Measurements from ENCODE around the gene KANK3.
A peak's percentile ranks its signal among the peaks of the same experiment; 100 is the strongest.
"Not testable (repeated sequence)": the region's sequence is repeated elsewhere in the genome, so short reads cannot be mapped to it uniquely, and the experiment has no call there.

KANK3 gene

DNA sequence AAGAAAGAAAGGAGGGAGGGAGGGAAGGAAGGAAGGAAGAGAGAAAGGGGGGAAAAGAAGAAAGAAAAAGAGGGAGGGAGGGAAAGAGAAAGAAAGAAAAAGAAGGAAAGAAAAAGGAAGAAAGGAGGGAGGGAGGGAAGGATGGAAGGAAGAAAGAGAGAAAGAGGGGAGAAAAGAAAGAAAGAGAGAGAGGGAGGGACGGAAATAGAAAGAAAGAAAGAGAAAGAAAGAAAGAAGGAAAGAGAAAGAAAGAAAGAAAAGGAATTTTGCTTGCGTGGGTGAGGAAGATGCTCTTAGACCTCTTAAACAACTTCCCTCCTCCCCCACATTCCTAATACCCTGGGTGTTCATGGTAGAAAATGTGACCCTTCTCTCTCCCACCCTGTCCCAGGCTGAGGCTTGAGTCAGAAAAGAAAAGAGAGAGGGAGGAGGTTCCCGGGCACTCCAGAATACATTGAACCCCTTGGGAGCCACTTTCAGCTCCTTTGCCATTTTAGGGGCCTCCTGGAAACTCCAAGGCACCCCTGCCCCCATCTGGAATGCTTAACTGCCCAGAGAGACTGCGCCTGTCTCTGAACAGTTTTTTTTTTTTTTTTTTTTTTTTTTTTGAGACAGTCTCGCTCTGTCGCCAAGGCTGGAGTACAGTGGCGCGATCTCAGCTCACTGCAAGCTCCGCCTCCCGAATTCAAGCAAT, 9.2 kb upstream of the KANK3 start:
- H3K9me2 ChIP-seq (replicated peaks; ENCODE audit: low read depth, low read length): no peaks in the 10 kb centered on the region
- no peaks in the 10 kb centered on the region for H3F3A ChIP-seq (ENCODE audit: low read depth)
- H3K4me1 ChIP-seq (ENCODE audit: insufficient read depth, low read length, poor library complexity, severe bottlenecking): peaks cover 9% of the 10 kb centered on the region
- no peak overlapping the region for H2AFZ ChIP-seq (ENCODE audit: low read length)
- H3K9ac ChIP-seq (ENCODE audit: low read depth, low read length, poor library complexity, severe bottlenecking): no peak overlapping the region
- H3K36me3 ChIP-seq (ENCODE audit: insufficient read depth, low read length): no peaks in the 10 kb centered on the region
- no peaks in the 10 kb centered on the region for H3K9me3 ChIP-seq (ENCODE audit: insufficient read depth, low read depth, low read length)
- no peaks in the 10 kb centered on the region for H3K27me3 ChIP-seq (ENCODE audit: insufficient read depth, low read length, poor library complexity, severe bottlenecking)
- no peaks in the 10 kb centered on the region for H3K79me2 ChIP-seq (ENCODE audit: insufficient read depth, low read length)
- H4K20me1 ChIP-seq (ENCODE audit: insufficient read depth, low read length, poor library complexity, severe bottlenecking): no peaks in the 10 kb centered on the region
- TF ChIP-seq EZH2phosphoT487 (IDR thresholded peaks at IDR 0.05; ENCODE audit: borderline replicate concordance): no peak
- TF ChIP-seq, protein P1, sequence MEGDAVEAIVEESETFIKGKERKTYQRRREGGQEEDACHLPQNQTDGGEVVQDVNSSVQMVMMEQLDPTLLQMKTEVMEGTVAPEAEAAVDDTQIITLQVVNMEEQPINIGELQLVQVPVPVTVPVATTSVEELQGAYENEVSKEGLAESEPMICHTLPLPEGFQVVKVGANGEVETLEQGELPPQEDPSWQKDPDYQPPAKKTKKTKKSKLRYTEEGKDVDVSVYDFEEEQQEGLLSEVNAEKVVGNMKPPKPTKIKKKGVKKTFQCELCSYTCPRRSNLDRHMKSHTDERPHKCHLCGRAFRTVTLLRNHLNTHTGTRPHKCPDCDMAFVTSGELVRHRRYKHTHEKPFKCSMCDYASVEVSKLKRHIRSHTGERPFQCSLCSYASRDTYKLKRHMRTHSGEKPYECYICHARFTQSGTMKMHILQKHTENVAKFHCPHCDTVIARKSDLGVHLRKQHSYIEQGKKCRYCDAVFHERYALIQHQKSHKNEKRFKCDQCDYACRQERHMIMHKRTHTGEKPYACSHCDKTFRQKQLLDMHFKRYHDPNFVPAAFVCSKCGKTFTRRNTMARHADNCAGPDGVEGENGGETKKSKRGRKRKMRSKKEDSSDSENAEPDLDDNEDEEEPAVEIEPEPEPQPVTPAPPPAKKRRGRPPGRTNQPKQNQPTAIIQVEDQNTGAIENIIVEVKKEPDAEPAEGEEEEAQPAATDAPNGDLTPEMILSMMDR (conservative IDR thresholded peaks at IDR 0.05; ENCODE audit: low read length): no peak
- no peak overlapping the region for H3K4me2 ChIP-seq (ENCODE audit: low read depth, low read length, poor library complexity, severe bottlenecking)
- H3K4me3 ChIP-seq (ENCODE audit: low read length, poor library complexity, severe bottlenecking): no peak overlapping the region

DNA sequence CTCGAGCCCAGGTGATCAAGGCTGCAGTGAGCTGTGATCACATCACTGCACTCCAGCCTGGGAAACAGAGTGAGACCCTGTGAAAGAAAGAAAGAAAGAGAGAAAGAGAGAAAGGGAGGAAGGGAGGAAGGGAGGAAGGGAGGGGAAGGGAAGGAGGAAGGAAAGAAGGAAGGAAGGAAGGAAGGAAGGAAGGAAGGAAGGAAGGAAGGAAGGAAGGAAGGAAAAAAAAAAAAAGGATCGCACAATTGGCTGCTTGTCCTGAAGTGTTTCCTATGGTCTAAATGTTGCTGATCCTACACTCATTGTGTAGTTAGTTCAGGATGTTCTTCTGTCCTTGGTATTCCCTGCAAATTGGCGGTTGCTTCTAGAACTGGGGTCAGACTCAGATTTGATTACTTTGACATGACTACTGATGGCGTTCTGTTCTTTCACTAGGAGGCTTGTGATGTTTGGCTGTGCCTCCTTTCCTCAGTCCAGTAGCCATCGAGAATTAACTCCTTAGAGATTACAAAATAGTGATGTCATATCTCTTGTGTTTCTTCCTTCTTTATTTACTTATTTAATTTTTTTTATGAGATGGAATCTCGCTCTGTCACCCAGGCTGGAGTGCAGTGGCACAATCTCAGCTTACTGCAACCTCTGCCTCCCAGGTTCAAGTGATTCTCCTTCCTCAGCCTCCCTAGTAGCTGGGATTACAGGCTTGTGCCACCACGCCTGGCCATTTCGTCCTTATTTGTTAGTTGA, 6.7 kb upstream of the KANK3 start:
- not testable (repeated sequence) for H3K9me3 ChIP-seq (ENCODE audit: insufficient read depth, low read depth, low read length); H3K79me2 ChIP-seq (ENCODE audit: insufficient read depth, low read length); H4K20me1 ChIP-seq (ENCODE audit: insufficient read depth, low read length, poor library complexity, severe bottlenecking); H3K9ac ChIP-seq (ENCODE audit: low read depth, low read length, poor library complexity, severe bottlenecking); H3F3A ChIP-seq (ENCODE audit: low read depth); H3K27me3 ChIP-seq (ENCODE audit: insufficient read depth, low read length, poor library complexity, severe bottlenecking); H2AFZ ChIP-seq (ENCODE audit: low read length); H3K36me3 ChIP-seq (ENCODE audit: insufficient read depth, low read length); H3K4me1 ChIP-seq (ENCODE audit: insufficient read depth, low read length, poor library complexity, severe bottlenecking); H3K4me3 ChIP-seq (ENCODE audit: low read length, poor library complexity, severe bottlenecking); H3K4me2 ChIP-seq (ENCODE audit: low read depth, low read length, poor library complexity, severe bottlenecking); H3K9me2 ChIP-seq (replicated peaks; ENCODE audit: low read depth, low read length)

DNA sequence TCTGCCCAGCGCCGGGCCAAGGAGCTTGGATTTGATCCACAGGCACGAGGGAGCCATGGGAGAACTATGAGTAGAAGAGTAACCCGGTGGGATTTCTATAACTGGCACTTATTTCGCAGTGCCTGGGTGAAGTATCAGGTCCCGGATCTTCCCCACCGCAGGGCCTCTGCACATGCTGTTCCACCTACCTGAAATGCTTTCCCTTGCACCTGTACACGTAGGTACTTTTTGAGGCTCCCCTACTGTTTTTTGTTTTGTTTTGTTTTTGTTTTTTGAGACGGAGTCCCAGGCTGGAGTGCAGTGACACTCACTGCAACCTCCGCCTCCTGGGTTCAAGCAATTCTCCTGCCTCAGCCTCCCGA, 402 bp upstream of the KANK3 start:
- H3K9me2 ChIP-seq (replicated peaks; ENCODE audit: low read depth, low read length): no peaks in the 10 kb centered on the region
- H4K20me1 ChIP-seq (ENCODE audit: insufficient read depth, low read length, poor library complexity, severe bottlenecking): no peaks in the 10 kb centered on the region
- peak overlapping the region; percentile 57 for H3K4me2 ChIP-seq (ENCODE audit: low read depth, low read length, poor library complexity, severe bottlenecking)
- H3K4me3 ChIP-seq (ENCODE audit: low read length, poor library complexity, severe bottlenecking): no peak overlapping the region
- peak overlapping the region; percentile 18; the same call in 1 of the 2 replicates for H2AFZ ChIP-seq (ENCODE audit: low read length)
- H3K27me3 ChIP-seq (ENCODE audit: insufficient read depth, low read length, poor library complexity, severe bottlenecking): no peaks in the 10 kb centered on the region
- no peaks in the 10 kb centered on the region for H3F3A ChIP-seq (ENCODE audit: low read depth)
- no peaks in the 10 kb centered on the region for H3K79me2 ChIP-seq (ENCODE audit: insufficient read depth, low read length)
- H3K9me3 ChIP-seq (ENCODE audit: insufficient read depth, low read depth, low read length): no peaks in the 10 kb centered on the region
- no peak overlapping the region for H3K9ac ChIP-seq (ENCODE audit: low read depth, low read length, poor library complexity, severe bottlenecking)
- no peaks in the 10 kb centered on the region for H3K36me3 ChIP-seq (ENCODE audit: insufficient read depth, low read length)
- H3K4me1 ChIP-seq (ENCODE audit: insufficient read depth, low read length, poor library complexity, severe bottlenecking): peaks cover 4% of the 10 kb centered on the region
- no peak for TF ChIP-seq EZH2phosphoT487 (IDR thresholded peaks at IDR 0.05; ENCODE audit: borderline replicate concordance)
- TF ChIP-seq, protein P1 (conservative IDR thresholded peaks at IDR 0.05; ENCODE audit: low read length): no peak

All from Loucy (cell line).